ENCODE results near the gene ABCC10. TPM values are rescaled to one million over a fixed set of nuclear protein-coding genes. Genes with fewer than 3 reads are reported as not detected.

Gene ABCC10
- total and polyA plus RNA-seq, 2 donors from 2014 or later, result 12.0 to 30.2 TPM

DNA sequence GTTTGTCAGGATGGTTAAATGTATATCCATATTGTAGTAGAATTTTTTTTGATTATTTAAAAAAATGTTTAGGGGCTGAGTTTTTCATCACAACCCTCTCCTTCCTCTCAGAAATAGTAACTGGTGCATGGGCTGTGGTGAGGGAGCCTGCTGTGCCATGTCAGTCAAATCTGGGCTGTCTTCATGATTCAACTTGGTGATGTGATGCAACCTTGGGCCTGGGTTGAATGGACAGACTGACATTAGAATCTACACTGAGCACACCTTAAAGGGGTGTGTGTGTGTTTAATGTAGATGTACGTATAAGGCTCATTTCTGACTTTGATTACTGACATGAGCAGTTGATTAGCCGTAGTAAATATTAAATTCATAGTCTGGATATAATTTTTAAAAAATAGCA is 53.7 kb downstream of the ABCC10 start:
- H3K4me1 ChIP-seq (ENCODE audit: control insufficient read depth in 2 of 3, insufficient read depth in 2 of 3, low read depth in 1 of 3, low read length in 3 of 3), result peaks cover 4 to 11% (median 6%) of the 10 kb centered on the region in 3 donors
- H3K9me3 ChIP-seq (ENCODE audit: control insufficient read depth in 2 of 3, insufficient read depth in 1 of 3, low read length in 3 of 3), result no peaks in the 10 kb centered on the region
- FAIRE-seq (no peak), DNase-seq (no peak)
- TF ChIP-seq, protein P1, sequence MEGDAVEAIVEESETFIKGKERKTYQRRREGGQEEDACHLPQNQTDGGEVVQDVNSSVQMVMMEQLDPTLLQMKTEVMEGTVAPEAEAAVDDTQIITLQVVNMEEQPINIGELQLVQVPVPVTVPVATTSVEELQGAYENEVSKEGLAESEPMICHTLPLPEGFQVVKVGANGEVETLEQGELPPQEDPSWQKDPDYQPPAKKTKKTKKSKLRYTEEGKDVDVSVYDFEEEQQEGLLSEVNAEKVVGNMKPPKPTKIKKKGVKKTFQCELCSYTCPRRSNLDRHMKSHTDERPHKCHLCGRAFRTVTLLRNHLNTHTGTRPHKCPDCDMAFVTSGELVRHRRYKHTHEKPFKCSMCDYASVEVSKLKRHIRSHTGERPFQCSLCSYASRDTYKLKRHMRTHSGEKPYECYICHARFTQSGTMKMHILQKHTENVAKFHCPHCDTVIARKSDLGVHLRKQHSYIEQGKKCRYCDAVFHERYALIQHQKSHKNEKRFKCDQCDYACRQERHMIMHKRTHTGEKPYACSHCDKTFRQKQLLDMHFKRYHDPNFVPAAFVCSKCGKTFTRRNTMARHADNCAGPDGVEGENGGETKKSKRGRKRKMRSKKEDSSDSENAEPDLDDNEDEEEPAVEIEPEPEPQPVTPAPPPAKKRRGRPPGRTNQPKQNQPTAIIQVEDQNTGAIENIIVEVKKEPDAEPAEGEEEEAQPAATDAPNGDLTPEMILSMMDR (IDR thresholded peaks at IDR 0.05; ENCODE audit: borderline replicate concordance, extremely low read depth, insufficient read depth), result no peak
- no peak overlapping the region for H3K4me3 ChIP-seq (ENCODE audit: low read length in 3 of 3)
- no peak overlapping the region for H3K27ac ChIP-seq (ENCODE audit: low read depth in 2 of 2, low read length in 2 of 2)
- H3K27me3 ChIP-seq (ENCODE audit: control insufficient read depth, insufficient read depth, low read length), result no peaks in the 10 kb centered on the region
- intact Hi-C loops (cut with DNase I), result no loop called here
- H3K9ac ChIP-seq (ENCODE audit: low read length in 3 of 3), result no peak overlapping the region
- peaks cover 0 to 2% (median 0%) of the 10 kb centered on the region in 3 donors for H3K36me3 ChIP-seq (ENCODE audit: control insufficient read depth in 2 of 3, insufficient read depth in 3 of 3, low read length in 3 of 3)

DNA sequence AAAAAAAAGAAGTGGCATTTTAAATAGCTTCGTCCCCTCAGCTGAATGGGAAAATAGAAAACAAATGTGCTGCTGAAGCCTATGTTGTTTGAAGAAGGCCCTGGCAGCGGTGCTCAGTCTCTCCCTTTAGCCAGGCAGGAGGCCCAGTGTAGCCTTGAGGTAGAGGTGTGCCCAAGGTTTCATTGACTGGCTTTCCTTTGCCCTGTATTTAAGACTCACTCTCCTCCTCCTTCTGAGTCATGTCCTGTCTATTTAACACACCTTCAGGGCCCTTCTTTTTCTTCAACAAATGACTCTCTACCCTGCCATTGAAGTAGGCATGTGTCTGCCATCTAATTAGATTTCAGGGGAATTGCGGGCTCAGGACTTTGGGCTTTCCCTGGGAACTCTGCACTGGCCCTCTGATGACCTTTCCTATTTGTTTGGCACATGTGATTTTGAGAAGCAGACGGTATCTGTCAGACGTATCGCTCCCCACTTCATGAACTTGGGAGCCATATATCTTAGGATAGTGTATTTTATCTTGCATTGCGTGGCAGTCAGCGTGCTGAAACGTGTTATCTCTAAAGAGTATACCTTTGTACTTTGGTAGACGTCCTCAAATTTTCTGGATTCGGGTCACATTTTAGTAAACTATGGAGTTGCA is 54.4 kb downstream of the ABCC10 start:
- Histone ChIP-seq H3K4me1 (ENCODE audit: control insufficient read depth in 2 of 3, insufficient read depth in 2 of 3, low read depth in 1 of 3, low read length in 3 of 3) (peaks cover 4 to 11% (median 6%) of the 10 kb centered on the region in 3 donors), H3K9me3 (ENCODE audit: control insufficient read depth in 2 of 3, insufficient read depth in 1 of 3, low read length in 3 of 3) (no peaks in the 10 kb centered on the region), H3K27ac (ENCODE audit: low read depth in 2 of 2, low read length in 2 of 2) (no peak overlapping the region), H3K9ac (ENCODE audit: low read length in 3 of 3) (no peak overlapping the region), H3K27me3 (ENCODE audit: control insufficient read depth, insufficient read depth, low read length) (no peaks in the 10 kb centered on the region), H3K4me3 (ENCODE audit: low read length in 3 of 3) (no peak overlapping the region), H3K36me3 (ENCODE audit: control insufficient read depth in 2 of 3, insufficient read depth in 3 of 3, low read length in 3 of 3) (peaks cover 0 to 2% (median 0%) of the 10 kb centered on the region in 3 donors)
- FAIRE-seq, result no peak
- intact Hi-C loops (cut with DNase I), result no loop called here
- TF ChIP-seq, protein P1 (IDR thresholded peaks at IDR 0.05; ENCODE audit: borderline replicate concordance, extremely low read depth, insufficient read depth), result no peak
- DNase-seq, result no peak

DNA sequence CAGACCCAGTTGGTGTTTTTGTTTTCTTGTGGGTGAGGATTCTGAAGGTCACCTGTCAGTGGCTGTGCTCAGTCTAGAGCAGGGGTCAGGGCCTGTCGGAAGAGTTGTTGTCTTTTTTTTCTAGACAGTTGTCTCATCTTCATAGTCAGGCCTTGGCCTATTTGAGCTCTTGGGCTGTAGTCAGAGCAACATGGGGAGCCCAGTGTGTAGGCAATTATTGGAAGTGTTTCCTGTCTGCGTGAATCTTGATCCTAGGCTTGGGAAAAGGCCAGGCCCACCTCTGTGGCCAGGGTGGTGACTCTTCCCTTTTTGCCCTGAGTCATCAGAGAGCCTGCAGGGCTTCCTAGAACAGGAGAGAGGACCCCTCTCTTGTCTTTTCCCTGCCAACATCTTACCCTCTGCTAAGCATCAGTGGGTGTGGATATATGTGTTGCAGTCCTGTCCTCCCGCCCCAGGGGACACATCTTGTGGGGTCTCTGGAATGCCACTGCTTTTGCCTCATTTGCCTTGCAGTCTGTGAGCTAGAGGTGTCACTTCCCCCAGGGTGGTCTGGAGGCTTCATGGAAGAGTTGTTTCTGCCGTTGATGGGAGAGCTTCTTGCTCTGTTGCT is 61.4 kb downstream of the ABCC10 start:
- intact Hi-C loops (cut with DNase I), result no loop called here
- no peaks in the 10 kb centered on the region for H3K27me3 ChIP-seq (ENCODE audit: control insufficient read depth, insufficient read depth, low read length)
- H3K4me3 ChIP-seq (ENCODE audit: low read length in 3 of 3), result no peak overlapping the region
- peaks cover 0 to 4% (median 0%) of the 10 kb centered on the region in 3 donors for H3K36me3 ChIP-seq (ENCODE audit: control insufficient read depth in 2 of 3, insufficient read depth in 3 of 3, low read length in 3 of 3)
- H3K9ac ChIP-seq (ENCODE audit: low read length in 3 of 3), result no peak overlapping the region
- H3K9me3 ChIP-seq (ENCODE audit: control insufficient read depth in 2 of 3, insufficient read depth in 1 of 3, low read length in 3 of 3), result no peaks in the 10 kb centered on the region
- no peak overlapping the region for H3K27ac ChIP-seq (ENCODE audit: low read depth in 2 of 2, low read length in 2 of 2)
- peaks cover 0 to 19% (median 2%) of the 10 kb centered on the region in 3 donors for H3K4me1 ChIP-seq (ENCODE audit: control insufficient read depth in 2 of 3, insufficient read depth in 2 of 3, low read depth in 1 of 3, low read length in 3 of 3)
- TF ChIP-seq, protein P1 (IDR thresholded peaks at IDR 0.05; ENCODE audit: borderline replicate concordance, extremely low read depth, insufficient read depth), result no peak
- DNase-seq, result no peak
- FAIRE-seq, result no peak

Data from kidney (tissue), 14 donors.